ENCODE measurements around the gene NIBAN1. TPM values are rescaled to one million over a fixed set of nuclear protein-coding genes. Genes with fewer than 3 reads are reported as not detected.
"Not testable (repeated sequence)": the region's sequence is repeated elsewhere in the genome, so short reads cannot be mapped to it uniquely, and the experiment has no call there.

The NIBAN1 gene
- total RNA-seq, 1 experiment from 2014 or later, result 0.98 TPM

- no peak for DNase-seq (ENCODE audit: low spot score)
- in situ Hi-C loops (cut with HindIII; ENCODE audit: low sequenced_read_pairs), result loop anchor here (10.0 to 25.0 kb wide), 2 partner anchors 168 to 184 kb away; no protein-coding TSS in a partner anchor
Observed at GRCh38 chr1:184980726-184981125, 6.4 kb upstream of the NIBAN1 start.

GRCh38 chr1:184975208-184975870 is 1.0 kb upstream of the NIBAN1 start:
- DNase-seq (ENCODE audit: low spot score), result no peak
- in situ Hi-C loops (cut with HindIII; ENCODE audit: low sequenced_read_pairs), result loop anchor here (25.0 kb wide), 1 partner anchor 163 kb away; no protein-coding TSS in a partner anchor

GRCh38 chr1:184974837-184975115 is 468 bp upstream of the NIBAN1 start:
- no peak for DNase-seq (ENCODE audit: low spot score)
- in situ Hi-C loops (cut with HindIII; ENCODE audit: low sequenced_read_pairs), result loop anchor here (25.0 kb wide), 1 partner anchor 162 kb away; no protein-coding TSS in a partner anchor

- in situ Hi-C loops (cut with HindIII; ENCODE audit: low sequenced_read_pairs), result no loop called here
- peak; percentile 16 for DNase-seq (ENCODE audit: low spot score)
Observed at GRCh38 chr1:184973272-184974055, 844 bp downstream of the NIBAN1 start.

GRCh38 chr1:184972315-184973055 is 1.8 kb downstream of the NIBAN1 start:
- no peak for DNase-seq (ENCODE audit: low spot score)
- in situ Hi-C loops (cut with HindIII; ENCODE audit: low sequenced_read_pairs), result no loop called here

- no peak for DNase-seq (ENCODE audit: low spot score)
- in situ Hi-C loops (cut with HindIII; ENCODE audit: low sequenced_read_pairs), result no loop called here
Observed at GRCh38 chr1:184971522-184972265, 2.6 kb downstream of the NIBAN1 start.

GRCh38 chr1:184970691-184971161 is 3.6 kb downstream of the NIBAN1 start:
- no peak for DNase-seq (ENCODE audit: low spot score)
- in situ Hi-C loops (cut with HindIII; ENCODE audit: low sequenced_read_pairs), result no loop called here

GRCh38 chr1:184966989-184967388 is 7.3 kb downstream of the NIBAN1 start:
- in situ Hi-C loops (cut with HindIII; ENCODE audit: low sequenced_read_pairs), result no loop called here
- no peak for DNase-seq (ENCODE audit: low spot score)

GRCh38 chr1:184965944-184966860 is 8.1 kb downstream of the NIBAN1 start:
- in situ Hi-C loops (cut with HindIII; ENCODE audit: low sequenced_read_pairs), result no loop called here
- no peak for DNase-seq (ENCODE audit: low spot score)

GRCh38 chr1:184965439-184965838 is 8.9 kb downstream of the NIBAN1 start:
- in situ Hi-C loops (cut with HindIII; ENCODE audit: low sequenced_read_pairs), result no loop called here
- DNase-seq (ENCODE audit: low spot score), result no peak

- no peak for DNase-seq (ENCODE audit: low spot score)
- in situ Hi-C loops (cut with HindIII; ENCODE audit: low sequenced_read_pairs), result no loop called here
Observed at GRCh38 chr1:184959626-184960025, 14.7 kb downstream of the NIBAN1 start.

GRCh38 chr1:184958554-184959353 is 15.6 kb downstream of the NIBAN1 start:
- DNase-seq (ENCODE audit: low spot score), result no peak
- in situ Hi-C loops (cut with HindIII; ENCODE audit: low sequenced_read_pairs), result no loop called here

- DNase-seq (ENCODE audit: low spot score); in situ Hi-C loops (cut with HindIII; ENCODE audit: low sequenced_read_pairs): not testable (repeated sequence)
Observed at GRCh38 chr1:184957901-184958300, 16.4 kb downstream of the NIBAN1 start.

- in situ Hi-C loops (cut with HindIII; ENCODE audit: low sequenced_read_pairs), result no loop called here
- no peak for DNase-seq (ENCODE audit: low spot score)
Observed at GRCh38 chr1:184956999-184957700, 17.2 kb downstream of the NIBAN1 start.

GRCh38 chr1:184954232-184954995 is 19.9 kb downstream of the NIBAN1 start:
- no peak for DNase-seq (ENCODE audit: low spot score)
- in situ Hi-C loops (cut with HindIII; ENCODE audit: low sequenced_read_pairs), result no loop called here

- in situ Hi-C loops (cut with HindIII; ENCODE audit: low sequenced_read_pairs), result no loop called here
- no peak for DNase-seq (ENCODE audit: low spot score)
Observed at GRCh38 chr1:184953600-184954219, 20.6 kb downstream of the NIBAN1 start.

All from G401 (cell line).